Brain pericyte (primary cell): ENCODE data around the gene SCART1.
"Not testable (repeated sequence)": the region's sequence is repeated elsewhere in the genome, so short reads cannot be mapped to it uniquely, and the experiment has no call there.

Experiments used
- DNase-seq: peaks from one replicate; pipeline ENCODE4 v3.0.0-alpha.2; 2012; ENCODE audit warnings: low read depth, low spot score

Gene SCART1

DNA sequence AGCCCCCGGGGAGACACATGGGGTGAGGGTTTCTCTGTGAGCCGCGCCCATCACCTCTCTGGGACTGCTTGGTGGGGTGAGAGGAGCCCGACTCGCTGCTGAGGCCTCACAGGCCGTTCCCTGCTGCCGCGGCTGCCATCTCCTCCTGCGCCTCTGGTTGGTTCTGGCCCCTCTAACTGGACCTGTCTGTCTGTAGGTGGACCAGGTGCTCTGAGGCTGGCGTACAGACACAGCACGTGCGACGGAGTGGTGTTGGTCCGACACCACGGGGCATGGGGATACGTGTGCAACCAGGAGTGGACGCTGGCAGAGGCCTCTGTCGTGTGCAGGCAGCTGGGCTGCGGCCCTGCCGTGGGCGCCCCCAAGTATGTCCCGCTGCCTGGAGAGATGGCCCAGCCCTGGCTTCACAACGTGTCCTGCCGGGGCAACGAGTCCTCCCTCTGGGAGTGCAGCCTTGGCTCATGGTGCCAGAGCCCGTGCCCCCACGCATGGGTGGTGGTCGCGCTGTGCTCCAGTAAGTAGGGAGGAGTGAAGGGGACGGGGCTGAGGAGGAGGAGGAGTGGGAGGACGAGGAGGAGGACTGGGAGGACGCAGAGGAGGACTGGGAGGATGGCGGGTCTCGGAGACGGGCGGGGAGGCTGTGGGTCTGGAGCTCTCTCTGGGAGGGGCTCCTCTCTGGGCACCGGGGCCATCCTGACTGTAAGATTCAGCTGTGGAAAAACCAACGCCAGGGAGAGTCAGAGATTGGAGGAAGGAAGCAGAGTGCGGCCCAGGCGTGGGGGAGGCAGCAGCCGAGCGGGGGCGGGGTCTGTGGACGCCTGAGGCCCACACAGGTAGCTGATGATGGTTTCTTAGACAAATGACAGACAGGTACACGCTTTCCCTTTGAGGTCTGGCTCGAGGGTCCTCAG is 2.6 kb downstream of the SCART1 start:
- DNase-seq, result no peak

DNA sequence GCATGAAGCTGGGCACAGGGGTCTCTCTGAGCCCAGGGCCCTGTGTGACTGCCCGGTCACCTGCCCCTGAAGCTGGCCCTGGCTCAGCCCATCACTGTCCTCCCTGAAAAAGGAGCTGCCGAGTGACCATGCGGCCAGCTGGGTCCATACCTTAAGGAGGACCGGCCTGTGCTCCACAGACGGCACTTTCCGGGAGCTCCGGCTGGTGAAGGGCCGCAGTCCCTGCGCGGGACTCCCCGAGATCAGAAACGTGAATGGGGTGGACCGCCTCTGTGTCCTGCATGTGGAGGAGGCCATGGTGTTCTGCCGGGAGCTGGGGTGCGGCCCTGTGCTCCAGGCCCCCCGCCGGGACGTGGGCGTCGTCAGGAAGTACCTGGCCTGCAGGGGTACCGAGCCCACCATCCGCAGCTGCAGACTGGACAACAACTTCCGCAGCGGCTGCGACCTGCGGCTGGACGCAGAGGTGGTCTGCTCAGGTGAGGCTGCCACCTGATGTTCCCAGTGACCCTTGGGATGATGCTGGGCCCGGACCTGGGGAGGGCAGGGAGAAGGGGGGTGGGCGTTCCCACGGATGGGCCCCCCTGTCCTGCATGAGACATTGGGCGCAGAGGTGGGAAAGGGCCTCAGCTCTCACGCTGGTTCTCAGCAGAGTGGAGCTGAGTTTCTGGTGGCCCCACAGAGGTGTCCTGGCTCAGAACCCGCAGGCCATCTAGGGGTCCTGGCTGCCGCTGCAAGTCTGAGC is 3.5 kb downstream of the SCART1 start:
- no peak for DNase-seq

DNA sequence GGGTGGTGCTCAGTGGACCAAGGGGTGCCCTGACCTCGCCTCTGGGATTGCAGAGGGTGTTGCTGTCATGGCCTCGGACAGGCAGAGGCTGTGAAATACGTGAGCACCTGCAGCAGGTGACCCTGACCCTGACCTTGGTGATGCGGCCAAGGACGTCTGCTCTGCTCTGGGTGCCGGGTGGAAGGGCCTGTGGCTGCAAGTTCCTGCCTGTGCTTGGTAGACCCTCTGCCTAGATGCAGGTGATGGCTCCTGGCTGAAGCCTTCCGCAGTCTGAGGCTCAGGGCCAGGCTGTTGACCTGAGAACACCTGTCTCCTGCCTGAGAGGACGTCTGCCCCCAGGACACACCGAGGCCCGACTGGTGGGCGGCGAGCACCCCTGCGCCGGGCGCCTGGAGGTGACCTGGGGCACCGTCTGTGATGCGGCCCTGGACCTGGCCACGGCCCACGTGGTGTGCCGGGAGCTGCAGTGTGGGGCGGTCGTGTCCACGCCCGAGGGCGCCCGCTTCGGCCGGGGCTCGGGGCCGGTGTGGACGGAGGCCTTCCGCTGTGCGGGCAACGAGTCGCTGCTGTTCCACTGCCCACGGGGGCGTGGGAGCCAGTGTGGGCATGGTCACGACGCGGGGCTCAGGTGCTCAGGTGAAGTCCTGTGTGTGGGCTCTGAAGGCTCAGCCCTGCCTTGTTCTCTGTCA is 4.4 kb downstream of the SCART1 start:
- DNase-seq, result no peak

DNA sequence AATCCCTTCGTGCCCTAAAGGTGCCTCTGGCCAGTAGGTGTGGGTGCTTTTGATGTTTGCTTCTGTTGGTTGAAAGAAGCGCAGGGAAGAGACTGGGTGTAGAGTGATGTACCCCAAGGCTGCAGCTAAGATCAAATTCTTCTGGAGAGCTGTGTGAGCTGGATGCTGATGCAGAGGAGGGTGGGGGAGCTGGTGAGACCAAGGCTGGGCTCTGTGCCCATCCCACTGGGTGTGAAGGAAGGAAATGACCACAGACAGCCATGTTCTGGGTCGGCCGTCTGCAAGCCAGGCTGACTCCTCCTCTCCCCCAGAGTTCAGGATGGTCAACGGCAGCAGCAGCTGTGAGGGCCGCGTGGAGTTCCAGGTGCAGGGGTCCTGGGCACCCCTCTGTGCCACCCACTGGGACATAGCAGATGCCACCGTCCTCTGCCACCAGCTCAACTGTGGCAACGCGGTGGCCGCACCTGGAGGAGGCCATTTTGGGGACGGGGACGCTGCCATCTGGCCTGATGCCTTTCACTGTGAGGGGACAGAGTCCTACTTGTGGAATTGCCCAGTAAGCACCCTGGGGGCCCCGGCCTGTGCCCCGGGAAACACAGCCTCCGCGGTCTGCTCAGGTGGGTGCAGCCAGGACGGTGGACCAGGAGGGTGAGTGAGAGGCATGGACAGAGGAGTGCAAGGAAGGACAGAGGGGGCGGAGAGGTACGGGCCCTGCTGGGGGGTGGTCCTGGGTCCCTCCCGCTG is 5.1 kb downstream of the SCART1 start:
- no peak for DNase-seq

DNA sequence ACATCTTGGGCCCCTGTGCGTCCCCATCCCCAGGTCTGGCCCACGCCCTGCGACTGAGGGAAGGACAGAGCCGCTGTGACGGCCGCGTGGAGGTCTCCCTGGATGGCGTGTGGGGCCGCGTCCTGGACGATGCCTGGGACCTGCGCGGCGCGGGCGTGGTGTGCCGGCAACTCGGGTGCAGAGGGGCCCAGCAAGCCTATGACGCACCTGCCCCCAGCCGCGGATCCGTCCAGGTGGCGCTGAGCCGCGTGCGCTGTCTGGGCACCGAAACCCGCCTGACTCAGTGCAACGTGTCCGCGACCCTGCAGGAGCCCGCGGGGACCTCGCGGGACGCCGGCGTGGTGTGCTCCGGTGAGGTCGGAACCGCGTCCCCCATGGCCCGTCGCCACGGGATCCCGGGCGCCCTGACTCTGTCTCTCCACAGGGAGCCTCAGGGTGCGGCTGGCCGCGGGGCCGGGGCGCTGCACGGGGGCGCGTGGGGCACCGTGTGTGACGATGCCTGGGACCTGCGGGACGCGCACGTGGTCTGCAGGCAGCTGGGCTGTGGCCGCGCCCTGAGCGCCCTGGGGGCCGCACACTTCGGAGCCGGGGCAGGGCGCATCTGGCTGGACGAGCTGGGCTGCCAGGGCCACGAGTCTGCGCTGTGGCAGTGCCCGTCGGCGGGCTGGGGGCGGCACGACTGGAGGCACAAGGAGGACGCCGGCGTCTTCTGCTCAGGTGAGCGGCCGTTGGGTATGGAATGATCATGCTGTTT is 5.9 kb downstream of the SCART1 start:
- DNase-seq, result no peak

DNA sequence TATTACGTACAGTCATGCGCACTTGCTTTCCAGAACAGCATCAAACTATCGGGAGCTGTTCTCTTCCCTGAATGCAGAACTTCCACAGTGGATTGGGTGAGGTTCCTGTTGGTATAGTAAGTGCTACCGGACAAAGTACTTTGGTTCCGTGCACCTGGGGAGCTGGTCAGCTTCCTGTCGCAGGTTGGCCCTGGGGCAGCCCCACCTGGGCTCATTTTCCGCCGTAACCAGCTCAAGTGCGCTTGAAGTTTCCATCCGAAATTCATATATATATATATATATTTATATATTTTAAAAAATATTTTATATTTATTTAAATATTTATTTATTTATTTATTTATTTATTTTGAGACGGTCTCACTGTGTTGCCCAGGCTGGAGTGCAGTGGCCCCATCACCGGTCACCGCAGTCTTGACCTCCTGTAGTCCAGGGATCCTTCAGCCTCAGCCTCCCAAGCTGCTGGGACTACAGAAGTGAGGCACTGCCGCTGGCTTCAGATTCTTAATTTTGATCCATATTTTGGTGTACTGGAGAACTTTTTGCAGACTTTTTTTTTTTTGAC is 6.5 kb downstream of the SCART1 start:
- no peak for DNase-seq

DNA sequence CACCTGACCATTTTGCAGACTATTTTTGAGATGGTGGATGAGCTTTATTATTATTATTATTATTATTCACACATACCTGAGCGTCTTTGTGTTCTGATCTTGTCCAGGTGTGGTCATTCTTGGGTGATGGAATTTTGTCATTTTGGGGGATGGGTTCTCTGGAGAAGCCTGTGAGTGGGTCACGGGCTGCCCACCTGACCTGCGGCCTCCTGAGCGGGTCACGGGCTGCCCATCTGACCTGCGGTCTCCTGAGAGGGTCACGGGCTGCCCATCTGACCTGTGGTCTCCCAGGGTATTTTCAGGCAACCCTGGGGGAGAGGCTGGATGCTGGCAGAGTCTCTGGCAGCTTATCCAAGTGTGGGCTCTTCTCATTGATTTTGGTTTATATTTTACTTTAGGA is 7.3 kb downstream of the SCART1 start:
- no peak for DNase-seq

DNA sequence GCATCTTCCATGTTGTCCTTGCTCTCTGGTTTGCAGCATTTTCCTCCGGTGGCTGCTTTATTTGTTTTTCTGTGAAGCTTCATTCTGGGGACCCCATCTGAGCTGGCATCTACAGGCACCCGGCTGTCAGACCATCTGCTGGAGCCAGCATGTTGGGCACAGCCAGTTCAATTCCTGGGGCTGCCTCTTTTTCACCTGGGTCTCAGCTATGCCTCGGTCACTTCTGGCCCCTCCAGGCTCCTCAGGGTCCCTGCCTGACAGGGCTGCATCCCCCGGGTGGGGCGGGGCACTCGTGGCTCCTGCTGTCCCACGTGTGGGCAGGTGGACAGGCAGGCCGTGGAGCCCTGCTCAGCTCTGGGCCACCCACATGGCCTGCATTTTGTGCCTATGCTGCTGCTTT is 8.1 kb downstream of the SCART1 start:
- no peak for DNase-seq

DNA sequence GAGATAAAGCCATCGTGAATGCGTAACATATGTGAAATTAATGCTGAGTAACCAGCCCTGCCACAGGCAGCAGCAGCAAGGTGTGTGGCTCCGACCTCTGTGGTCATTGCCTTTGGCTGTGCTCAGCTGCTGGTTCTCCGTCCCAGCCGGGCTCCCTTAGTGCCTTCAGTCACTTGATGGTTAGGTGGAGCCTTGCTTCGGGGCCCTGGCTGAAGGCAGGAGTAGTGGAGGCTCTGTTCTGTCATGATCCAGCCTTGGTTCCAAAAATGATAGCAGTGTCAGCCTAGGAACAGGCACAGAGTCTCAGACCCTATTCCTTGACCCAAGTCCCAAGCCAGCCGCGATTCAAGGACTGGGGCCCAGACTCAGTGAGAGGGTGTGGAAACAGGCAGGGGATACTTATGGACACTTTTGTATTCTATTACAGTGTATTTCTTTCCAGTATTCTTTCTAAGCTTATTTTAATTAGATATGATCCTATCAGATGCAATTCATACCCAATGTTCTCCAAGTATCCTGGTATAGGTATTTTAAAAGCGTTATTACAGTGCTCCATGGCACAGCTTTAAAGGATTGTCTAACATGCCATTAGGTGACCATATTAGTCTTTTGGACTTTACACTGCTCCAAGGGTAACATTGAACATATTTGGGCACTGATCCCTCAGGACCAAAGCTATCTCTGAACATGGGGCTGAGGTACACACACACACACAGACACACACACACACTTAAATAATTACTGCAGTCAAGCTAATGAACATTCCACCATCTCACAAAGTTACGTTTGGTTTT is 9.0 kb downstream of the SCART1 start:
- DNase-seq, result no peak

DNA sequence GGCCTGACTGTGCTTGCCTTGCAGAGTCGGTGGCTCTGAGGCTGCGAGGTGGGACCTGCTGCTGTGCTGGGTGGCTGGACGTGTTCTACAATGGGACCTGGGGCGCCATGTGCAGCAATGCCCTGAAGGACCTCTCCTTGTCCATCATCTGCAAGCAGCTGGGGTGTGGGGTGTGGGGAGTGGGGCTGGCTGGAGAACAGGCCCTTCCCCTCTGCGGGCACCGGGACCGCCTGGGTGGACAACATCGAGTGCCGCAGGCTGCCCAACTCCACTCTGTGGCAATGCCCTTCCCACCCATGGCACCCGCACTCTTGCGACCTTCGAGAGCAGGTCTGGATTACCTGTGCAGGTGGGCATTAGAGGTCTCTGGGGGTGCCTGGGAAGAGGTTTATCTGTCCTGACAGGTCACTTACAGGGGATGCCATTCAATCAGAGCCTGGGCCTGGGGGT is 10.9 kb downstream of the SCART1 start:
- DNase-seq, result no peak

DNA sequence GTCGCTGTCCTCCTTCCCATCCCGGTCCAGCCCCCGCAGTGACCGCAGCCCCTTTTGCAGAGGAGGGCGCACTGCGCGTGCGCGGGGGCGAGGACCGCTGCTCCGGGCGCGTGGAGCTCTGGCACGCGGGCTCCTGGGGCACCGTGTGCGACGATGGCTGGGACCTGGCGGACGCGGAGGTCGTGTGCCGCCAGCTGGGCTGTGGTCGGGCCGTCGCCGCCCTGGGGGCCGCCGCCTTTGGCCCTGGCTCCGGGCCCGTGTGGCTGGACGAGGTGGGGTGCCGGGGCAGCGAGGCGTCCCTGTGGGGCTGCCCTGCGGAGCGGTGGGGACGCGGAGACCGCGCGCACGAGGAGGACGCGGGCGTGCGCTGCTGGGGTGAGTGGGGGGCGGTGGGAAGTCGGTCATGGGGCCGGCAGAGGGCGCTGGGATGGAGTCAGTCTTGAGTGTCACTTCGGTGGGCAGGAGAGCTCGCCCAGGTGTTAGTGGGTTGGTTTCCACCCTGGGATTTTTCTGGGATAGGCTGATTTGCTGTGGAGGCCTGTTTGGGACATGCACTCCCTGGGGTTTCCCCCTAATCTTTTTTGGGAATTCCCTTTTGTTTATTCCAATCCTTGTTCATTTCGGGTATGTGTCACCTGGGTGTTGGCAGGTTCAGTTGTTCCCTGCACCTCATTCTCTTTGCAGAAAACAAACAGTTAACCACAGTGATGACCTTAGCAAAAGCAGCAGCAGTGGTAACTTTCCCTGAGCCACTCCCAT is 11.6 kb downstream of the SCART1 start:
- DNase-seq, result no peak

DNA sequence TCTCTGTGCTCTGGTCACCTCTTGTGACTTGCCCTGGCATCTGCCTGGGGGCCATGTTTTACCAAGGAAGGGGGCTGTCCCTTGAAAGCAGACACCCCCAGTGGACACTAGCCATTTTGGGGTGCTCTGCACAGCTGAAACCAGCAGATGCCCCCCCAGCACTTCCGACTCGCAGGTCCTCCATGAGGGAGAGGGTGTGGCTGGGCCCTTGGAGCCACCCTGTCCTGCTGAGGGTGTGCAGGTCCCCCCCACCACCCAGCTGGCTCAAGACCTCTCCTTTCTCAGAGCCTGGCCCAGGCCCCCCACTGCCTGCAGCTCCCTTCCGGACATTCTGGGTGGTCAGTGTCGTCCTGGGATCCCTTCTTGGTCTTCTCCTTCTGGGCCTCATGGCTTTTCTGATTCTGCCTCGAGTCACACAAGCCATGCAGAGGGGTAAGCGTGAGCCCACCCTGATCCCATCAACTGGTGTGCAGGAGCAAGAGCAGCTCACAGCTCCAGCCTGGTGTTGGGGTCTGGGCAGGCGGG is 12.3 kb downstream of the SCART1 start:
- no peak for DNase-seq

DNA sequence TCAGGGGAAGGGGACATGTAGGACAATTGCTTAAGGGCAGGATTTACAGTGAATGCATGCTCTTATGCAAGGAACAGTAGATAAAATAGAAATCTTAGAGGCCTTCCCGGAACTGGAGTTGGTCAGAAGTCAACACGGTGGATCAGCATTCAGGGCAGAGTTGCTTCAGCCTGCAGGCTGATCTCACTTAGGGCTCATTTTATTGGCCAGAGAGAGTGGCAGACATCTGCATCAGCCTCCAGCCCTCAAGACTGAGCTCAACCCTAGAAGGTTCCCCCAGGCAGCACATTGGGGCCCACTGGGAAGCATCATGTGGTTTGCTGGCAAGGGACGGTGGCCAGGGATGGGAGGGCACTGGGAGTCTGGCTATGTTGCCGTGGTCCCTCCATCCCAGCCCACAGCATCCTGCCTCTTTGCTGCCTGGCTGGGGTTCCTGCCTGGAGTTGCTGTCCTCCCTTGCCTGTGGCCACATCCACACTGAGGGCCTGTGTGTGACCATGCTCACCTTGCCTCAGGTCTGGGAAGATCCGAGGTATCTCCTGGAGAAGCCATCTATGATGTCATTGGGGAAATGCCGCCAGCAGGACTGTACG is 13.0 kb downstream of the SCART1 start:
- no peak for DNase-seq

DNA sequence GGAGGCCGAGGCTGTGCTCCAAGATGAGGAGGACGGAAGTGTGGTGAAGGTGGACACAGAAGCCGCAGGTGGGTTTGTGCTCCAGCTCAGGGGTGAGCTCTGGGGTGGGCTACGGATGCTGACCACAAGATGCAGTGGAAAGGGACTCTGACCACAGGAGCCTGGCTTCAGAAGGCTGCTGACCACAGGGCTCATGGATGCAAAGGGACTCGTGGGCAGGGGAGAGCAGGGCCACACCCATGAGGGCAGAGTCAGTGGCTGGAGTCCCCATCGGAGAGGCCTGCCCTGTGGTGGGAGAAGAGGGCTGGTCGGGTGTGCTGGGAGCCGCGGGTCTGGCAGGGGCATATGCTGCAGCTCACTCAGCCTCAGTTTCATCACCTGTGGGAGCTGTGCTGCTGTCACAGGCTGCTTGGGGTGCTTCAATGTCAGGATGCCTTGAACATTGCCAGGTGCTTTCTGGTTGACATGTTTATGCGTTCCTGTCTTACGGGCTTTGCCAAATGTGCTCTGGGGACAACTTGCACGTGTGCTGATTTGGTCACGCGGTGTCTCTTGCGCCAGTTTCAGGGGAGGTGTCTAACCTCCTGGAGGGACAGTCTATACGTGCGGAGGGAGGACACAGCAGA is 13.7 kb downstream of the SCART1 start:
- no peak for DNase-seq

DNA sequence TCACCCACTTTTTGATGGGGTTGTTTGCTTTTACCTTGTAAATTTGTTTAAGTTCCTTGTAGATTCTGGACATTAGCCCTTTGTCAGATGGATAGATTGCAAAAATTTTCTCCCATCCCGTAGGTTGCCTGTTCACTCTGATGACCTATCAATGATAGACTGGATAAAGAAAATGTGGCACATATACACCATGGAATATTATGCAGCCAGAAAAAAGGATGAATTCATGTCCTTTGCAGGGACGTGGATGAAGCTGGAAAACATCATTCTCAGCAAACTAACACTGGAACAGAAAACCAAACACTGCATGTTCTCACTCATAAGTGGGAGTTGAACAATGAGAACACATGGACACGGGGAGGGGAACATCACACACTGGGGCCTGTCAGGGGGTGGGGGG is 15.5 kb downstream of the SCART1 start:
- DNase-seq, result not testable (repeated sequence)

DNA sequence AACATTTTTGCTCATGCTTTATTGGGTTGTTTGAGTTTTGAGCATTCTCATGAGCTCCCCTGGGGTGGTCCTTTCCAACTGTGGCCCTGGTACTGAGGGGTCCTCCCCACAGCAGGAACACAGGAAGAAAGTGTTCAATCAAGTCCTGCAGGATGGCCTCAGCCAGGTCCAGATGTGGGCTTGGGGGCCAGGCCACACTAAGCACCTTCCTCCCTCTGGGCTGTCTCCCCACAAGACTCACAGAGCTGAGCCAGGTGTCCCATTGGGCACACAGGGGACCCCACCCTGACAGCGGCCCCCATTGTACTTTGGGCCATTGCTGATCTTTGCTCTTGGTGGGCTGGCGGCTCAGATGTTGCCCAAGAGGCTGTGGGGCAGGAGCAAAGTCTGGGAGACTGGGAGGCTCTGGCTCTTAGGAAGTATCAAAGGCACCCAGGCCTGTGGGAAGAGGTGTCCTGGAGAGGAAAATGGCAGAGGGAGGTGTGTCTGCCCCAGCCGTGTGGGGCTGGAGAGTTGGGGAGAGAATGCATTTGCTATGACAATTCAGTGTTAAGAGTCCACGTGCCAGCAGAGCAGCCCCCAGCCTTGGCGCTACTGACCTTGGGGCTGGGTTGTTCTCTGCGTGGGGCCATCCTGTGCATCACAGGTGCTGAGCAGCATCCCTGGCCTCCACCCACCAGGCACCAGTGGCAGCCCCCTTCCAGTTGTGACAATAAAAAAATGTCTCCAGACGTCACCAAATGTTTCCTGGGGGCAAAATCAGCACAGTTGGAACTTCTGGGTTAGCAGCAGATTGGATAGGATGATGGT is 17.8 kb downstream of the SCART1 start:
- no peak for DNase-seq

DNA sequence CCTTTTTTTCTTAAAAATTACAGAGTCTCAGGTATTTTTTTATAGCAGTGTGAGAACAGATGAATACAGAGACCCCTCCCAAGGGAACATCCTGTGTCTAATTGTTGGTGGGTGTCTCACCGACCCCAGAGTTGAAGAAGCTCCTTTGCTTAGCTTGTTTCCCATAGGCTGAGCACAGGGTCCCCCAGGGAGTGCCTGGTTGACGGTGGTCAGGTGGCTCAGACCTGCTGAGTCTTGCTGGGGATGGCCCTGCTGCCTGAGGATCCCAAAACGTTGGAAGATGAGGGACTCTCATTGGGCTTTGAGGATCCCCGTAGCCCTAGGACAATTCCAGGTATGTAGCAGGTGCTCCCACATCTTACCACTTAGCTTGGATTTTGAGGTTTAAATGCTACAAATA is 19.5 kb downstream of the SCART1 start:
- no peak for DNase-seq
